Activated CD8-positive, alpha-beta memory T cell treated with anti-CD3 and anti-CD28 coated beads, Interleukin-2, amount 50 U/mL, for 24 hours (primary cell): ENCODE measurements around the gene IL10RB.
"Not testable (repeated sequence)": the region's sequence is repeated elsewhere in the genome, so short reads cannot be mapped to it uniquely, and the experiment has no call there.

Source experiments
- DNase-seq: peaks from one replicate; pipeline ENCODE4 v3.0.0-alpha.2; 2020; ENCODE audit errors: extremely low read depth

The IL10RB gene

DNA sequence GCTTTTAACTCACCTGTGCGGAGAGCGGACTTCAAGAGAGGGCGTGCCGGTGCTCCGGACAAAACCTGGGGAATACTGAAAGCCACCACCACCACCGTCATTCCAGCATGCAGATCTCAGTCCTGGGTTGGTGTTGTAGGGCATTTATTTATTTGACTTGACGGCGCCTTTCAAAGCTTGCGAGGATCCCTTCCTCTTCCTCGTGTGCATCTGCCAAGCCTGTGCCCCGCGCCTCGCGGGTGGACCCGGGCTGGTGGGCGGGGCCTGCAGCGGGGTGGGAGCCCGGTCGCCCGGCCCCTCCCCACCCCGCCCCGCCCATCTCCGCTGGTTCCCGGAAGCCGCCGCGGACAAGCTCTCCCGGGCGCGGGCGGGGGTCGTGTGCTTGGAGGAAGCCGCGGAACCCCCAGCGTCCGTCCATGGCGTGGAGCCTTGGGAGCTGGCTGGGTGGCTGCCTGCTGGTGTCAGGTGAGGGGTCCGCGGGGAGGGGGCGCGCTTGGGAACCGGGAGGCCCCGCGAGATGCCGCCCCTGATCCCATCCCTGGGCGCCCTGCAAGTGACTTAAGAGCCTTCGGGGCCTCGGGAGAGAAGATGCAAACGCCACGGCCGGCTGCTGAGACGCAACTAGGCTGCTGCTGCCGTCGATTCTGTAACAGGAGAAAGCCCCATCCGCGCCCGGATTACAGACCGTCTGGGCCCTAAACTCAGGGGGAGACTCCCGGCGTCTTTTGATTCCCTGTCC is at the start of gene IL10RB:
TSS of gene IL10RB (plus strand) at position 318 of the 739 bp plus-strand sequence. CDS start at position 417, 99 bp downstream.
- no peak for DNase-seq

DNA sequence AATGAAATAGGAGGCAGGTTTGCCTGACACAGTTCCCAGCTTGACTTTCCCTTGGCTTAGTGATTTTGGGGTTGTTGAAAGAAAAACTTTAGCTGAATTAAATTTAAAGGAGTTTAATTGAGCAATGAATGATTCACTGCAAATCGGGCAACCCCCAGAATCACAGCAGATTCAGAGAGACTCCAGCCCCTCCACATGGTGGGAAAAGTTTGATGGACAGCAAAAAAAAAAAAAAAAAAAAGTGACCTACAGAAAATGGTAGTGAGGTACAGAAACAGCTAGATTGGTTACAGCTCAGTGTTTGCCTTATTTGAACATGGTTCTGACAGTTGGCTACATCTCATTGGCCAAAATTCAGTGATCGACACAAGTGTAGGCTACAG is 49.0 kb upstream of the IL10RB start:
- no peak for DNase-seq

DNA sequence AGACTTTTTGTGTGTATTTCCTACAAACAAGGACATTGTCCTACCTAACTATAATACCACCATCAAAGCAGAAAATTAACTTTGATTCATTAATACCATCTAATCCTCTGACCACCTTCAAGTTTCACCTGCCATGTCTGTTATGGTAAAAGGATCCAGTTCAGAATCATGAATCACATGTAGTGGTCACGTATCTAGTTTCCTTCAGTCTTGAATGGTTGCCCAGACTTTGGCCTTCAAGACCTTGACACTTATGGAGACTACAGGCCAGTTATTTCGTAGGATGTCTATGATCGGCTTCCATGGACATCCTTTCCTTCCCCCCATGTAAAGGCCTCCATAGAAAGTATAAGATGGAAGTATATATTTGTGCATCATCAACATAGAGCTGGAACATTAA is 46.9 kb upstream of the IL10RB start:
- no peak for DNase-seq

DNA sequence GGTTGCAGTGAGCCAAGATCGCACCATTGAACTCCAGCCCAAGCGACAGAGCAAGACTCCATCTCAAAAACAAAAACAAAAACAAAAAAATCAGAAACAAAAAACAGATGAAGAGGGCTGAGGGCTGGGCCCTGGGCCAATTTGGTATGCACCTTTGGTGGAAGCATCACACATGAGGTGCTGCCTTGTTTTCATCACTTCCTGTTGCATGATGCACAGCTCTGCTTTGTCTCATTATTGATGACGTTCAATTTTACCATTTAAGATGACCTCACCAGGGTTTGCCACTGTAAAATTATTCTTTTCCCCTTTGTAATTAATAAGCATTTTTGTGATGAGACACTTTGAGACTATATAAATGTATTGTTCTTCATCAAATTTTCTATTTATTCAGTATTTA is 46.2 kb upstream of the IL10RB start:
- DNase-seq = no peak

DNA sequence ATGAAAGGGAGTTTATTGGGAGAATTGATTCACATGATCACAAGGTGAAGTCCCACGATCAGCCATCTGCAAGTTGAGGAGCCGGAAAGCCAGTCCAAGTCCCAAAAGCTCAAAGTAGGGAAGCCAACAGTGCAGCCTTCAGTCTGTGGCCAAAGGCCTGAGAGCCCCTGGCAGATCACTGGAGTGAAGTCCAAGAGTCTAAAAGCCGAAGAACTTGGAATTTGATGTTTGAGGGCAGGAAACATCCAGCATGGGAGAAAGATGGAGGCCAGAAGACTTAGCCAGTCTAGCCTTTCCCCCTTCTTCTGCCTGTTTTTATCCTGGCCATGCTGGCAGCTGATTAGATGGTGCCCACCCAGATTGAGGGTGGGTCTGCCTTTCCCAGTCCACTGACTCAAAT is 40.8 kb upstream of the IL10RB start:
- DNase-seq = not testable (repeated sequence)

DNA sequence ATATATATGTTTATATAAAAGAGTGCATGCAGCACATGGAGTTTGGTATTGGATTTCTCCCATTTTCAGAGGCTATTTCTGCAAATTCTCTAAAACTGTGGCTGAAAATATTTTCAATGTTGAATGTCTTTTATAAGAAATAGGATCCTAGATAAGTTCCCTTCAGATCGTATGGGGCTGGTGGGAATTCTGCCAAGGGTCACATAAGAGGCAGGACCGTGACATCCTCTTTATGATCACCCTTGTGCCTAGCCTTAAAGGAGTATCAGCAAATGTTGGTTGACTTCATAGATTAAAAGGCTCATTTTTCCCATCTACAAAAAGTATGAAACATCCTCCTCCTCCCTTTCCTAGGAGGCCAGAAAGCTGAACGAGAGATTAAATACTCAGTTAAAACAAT is 37.7 kb upstream of the IL10RB start:
- DNase-seq = no peak

DNA sequence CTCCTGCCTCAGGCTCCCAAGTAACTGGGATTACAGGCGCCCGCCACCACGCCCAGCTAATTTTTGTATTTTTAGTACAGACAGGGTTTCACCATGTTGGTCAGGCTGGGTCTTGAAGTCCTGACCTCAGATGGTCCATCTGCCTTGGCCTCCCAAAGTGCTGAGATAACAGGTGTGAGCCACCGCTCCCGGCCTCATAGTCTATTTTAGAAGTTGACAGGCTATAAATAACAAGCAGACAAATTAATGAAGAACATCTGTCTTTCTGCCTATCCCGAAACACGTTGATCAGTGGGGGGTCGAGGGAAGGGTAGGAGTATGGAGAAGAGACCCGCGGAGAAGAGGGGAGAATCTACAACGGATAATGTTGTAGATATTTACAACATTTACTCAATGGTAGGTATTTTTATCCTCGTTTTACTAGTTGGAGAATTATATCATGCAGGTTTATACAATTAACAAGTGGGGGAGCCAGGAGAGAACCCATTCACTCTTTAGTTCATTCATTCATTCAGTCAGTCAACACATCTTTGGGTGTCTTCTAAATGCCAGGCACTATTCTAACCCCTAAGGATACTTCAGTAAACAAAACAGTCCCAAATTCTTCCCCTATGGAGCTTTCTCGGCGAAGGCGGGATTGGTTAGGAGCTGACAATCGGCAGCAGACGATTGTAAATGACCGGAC is 36.9 kb upstream of the IL10RB start:
- DNase-seq = no peak

DNA sequence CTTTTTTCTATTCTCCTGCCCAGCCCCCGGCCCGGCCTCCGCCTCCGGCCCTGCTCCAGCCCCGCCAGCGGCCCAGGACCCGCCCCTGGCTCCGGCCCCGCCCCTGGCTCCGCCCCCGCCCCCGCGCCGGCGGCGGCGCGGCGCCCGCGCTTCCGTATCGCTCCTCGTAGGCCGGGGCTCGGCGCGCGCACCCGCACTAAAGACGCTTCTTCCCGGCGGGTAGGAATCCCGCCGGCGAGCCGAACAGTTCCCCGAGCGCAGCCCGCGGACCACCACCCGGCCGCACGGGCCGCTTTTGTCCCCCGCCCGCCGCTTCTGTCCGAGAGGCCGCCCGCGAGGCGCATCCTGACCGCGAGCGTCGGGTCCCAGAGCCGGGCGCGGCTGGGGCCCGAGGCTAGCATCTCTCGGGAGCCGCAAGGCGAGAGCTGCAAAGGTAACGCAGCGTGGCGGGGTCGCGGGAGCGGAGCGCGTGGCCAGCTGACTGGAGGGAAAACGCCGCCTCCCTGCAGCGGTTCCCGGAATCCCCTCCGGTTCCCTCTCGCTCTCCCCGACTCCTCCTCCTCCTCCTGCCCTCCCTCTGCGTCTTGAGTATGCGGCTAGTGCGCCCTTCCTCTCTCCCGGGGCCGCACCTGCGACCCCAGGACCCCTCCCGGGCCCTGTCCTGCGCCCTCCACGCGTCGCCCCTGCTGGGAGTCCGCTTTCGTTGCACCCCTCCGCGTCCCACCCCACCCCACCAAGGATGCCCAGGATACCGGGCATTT is 36.2 kb upstream of the IL10RB start, which contains the start of gene IFNAR2:
TSS of gene IFNAR2 (plus strand) at position 155 of the 761 bp plus-strand sequence. CDS start 11,985 bp downstream, outside the sequence.
- DNase-seq = no peak

DNA sequence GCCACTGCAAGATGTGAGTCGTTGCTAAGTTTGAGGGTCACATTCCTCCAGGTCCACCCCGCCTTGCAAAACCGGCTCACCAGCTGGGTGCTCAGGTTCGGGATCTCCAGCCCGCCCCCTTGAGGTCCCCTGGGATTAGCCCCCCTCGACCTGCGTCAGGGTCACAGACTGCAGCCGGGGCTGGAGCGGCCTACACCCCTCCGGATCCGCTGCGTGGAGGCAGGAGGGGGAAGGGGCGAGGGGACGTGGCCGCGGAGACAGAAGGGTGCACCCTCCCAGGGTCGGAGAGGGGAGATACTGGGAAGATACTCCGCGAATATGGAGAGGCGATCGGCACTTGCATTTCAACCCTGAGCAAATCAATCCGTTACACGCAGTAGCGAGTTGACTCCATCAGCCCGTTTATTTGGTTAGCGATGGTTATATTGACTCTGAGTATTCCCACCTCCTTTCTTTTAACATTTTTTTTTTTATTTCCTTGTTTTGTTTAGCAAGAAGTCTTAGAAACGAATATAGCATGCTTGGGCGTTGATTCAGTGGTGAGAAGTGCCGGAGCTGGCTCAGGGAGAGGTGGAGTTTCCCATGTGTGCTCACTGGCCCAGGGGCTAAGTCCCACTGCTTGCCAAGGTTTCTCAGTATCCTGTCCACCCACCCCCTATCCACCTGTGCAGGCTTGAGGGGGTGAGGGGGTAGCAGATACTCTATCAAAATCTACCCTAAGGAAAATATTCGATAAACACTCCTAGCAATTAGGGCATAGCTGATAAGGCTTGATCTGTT is 35.4 kb upstream of the IL10RB start:
- DNase-seq = no peak

DNA sequence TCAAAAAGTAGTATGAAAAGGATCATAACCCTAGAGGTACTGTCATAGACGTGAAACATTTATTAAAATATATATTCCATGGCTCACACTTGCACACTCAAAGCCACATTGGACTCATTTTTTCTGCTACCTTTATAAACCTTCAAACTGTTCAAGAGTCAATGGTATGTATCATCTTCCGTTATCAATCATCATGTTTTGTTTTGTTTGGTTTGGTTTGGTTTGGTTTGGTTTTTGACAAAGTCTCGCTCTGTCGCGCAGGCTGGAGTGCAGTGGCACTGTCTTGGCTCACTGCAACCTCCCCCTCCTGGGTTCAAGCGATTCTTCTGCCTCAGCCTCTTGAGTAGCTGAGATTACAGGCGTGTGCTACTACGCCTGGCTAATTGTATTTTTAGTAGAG is 34.6 kb upstream of the IL10RB start:
- DNase-seq = no peak

DNA sequence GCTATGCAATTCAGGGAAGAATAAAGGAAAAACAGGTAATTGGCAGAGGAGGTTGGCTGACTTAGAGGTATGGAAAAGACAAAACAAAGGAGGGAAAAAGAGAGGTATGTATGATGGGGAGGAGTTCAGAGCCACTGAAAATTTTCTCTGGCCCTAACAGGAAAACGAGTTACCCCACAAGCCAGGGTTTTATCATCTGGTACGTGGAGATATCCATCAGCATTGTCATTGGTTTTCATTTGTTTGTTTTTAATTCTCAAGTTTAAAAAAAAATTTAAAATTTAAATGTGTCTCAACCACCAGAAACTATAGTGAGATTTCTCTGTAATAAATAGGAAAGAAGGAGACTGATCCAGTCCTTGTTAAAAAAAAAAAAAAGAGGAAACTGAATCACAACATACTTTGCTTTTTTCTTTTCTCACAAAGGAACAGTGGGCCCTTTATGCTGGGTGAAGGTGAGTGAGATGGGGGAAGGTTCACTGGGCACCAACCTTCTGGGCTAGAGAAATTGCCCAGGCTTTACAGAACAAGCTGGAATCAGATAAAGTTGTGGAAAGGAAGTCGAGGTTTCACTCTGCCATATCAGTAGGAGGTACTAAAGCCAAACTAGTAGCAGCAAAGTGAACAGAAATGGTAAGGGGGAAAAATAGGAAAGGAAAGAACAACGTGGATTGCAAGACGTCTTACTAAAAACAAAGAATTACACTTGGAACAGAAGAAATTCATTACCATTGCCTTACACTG is 33.7 kb upstream of the IL10RB start:
- DNase-seq = no peak

DNA sequence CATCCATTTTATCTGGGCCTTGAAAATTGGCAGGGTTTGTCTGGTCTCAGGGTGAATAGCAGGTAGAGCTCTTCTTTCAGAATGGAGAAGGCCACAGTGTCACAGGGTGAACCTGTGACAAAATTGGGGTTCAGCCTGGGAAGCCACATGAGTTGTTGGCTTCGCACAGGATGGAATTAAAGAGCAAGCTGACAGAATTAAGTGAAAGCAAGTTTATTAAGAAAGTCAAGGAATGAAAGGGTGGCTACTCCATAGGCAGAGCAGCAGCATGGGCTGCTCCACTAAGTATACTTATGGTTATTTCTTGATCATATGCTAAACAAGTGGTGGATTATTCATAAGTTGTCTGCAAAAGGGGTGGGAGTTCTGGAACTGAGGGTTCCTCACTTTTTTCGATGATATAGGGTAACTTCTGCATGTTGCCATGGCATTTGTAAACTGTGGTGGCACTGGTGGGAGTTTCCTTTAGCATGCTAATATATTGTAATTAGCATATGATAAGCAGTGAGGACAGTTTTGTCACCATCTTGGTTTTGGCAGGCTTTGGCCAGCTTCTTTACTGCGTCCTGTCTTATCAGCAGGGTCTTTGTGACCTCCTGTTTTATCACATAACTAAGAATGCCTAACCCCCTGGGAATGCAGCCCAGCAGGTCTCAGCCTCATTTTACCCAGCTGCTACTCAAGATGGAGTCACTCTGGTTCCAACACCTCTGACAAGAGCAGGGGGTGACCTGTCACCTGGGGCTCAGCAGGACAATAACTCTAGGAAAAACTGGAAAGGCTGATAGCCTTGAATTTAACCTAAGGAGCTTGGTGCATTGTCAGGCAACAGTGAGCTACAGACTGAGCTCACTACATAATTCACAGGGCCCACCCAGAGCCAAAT is 31.3 kb upstream of the IL10RB start:
- no peak for DNase-seq

DNA sequence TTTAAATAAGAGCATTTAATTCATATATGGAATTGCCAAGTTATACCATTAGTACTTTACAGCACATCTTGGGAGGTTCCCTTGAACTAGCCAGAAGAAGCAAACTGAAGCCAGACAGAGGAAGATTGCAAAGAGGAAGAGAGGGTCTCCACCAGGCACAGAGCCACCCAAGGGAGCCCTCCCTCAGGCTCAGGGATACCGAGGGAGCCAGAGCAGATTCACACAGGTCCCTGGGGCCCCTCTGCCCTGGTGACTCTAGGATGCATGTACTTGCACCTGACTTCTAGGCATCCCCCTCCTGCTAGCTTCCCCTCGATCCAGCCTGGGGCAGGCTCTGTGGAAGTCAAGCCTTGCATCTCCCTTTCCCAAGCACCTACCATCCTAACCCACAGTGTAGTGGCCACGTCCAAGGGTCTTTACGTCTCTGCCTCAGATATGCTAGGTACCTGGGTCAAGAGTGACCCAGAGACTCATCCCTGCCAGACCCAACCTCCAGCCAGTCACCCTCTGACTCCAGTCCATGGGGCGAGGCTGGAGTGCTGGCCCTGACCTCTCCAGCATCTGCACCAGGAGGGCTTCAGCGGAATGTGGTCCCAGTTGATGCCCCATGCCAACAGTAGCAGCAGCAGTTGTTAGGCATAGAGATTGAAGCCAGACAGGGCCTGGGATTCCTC is 30.0 kb upstream of the IL10RB start:
- DNase-seq = no peak

DNA sequence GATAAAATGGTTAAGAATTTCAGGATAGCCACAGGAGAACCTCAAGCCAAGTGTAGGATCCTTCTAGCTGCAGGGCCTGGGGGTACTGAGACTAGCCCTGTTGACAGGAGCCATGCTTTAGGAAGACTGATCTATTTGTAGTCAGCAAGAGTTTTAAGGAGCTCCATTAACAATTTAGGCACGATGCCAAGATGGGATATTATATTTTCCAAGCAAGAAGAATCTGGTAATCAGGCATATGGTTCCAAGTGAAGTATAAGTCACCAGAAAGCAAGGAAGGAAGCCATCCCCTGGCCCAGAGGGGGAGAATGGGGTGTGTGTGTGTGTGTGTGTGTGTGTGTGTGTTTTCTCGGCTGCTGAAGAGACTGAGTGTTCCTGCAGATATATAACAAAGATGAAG is 29.4 kb upstream of the IL10RB start:
- DNase-seq = no peak

DNA sequence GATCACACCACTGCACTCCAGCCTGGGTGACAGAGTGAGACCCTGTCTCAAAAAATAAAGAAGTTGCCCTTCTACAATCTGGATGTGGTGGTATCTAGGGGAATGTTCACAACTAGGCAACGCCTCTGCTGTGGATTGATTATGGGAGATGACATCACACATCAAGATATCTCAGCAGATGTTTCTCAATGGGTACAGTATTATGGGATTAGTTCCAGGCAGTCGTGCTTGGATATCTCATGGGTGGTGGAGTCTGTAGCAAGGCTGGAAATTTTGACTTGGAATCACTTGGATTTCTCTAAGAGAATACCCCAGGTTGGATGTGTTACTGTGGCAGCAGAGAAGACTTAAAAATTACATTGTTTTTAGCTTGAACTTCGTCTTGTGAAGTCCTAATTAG is 28.7 kb upstream of the IL10RB start:
- no peak for DNase-seq

DNA sequence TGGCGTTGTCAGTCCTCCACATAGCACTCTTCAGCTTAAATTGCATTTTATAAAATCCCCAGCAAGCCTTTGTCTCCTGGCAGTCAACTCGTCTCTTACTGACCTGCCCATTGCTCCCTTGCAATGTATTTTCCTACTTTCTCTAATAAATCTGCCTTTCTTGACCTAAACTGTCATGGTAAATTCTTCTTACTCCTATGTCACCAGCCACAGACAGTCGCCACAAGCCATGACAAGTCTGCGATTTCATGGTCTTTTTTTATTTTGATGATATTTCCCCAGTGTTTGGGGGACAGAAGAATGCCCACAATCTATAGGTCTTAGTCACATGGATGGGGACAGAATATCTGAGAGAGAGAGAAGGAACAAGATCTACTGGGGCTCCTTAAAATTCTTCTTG is 28.0 kb upstream of the IL10RB start:
- DNase-seq = no peak

DNA sequence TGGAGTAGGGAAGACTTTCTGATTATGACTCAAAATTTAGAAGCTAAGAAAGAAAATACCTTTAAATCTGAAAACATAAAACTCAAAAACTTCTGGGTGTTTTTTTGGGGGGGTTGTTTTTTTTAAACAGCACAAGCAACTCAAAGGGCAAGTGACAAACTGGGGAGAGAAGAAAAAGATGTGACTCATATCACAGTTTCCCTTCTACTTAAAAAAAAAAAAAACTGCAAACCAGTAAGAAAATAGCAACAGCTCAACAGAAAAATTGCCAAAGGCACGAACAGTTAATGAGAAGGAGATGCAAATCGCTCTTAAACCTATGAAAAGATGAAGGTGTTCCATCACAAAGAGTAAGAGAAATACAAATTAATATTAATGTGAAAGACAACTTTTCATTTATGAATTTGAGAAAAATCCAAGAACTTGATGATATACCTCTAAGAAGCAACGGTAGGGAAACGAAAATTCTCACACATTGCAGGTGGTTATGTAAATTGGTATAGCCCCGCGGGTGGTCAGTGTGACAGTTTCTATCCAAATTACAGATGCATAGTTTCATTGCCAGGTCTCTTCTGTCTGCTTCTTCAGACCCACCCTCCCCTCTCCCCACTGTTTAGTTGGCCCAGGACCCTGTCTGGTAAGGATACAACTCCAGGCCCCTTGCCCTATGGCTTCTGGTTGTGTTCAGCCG is 27.5 kb upstream of the IL10RB start:
- no peak for DNase-seq

DNA sequence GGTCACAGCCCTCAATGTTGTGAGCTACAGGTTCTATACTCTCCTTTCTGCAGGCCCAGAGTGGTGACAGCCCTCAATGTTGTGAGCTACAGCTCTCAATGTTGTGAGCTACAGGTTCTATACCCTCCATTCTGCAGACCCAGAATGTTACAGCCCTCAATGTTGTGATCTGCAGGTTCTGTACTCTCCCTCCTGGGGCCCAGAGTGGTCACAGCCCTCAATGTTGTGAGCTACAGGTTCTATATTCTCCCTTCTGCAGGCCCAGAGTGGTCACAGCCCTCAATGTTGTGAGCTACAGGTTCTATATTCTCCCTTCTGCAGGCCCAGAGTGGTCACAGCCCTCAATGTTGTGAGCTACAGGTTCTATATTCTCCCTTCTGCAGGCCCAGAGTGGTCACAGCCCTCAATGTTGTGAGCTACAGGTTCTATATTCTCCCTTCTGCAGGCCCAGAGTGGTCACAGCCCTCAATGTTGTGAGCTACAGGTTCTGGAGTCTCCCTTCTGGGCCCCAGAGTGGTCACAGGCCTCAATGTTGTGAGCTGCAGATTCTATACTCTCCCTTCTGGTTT is 26.5 kb upstream of the IL10RB start:
- DNase-seq = not testable (repeated sequence)

DNA sequence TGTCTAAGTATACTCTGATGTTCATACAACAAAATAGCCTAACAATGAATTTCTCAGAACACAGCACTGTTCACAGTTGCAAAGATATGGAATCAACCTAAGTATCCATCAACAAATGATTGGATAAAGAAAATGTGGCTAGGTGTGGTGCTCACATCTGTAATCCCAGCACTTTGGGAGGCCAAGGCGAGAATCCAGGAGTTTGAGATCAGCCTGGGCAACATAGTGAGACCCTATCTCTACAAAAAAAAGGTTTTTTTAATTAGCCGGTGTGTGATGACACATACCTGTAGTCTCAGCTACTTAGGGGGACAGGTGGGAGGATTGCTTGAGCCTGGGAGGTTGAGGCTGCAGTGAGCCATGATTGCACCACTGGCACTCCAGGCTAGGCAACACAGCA is 25.8 kb upstream of the IL10RB start:
- no peak for DNase-seq
